Neural cell (in vitro differentiated cells): ENCODE results near the gene SEMA6A. TPM values are rescaled to one million over a fixed set of nuclear protein-coding genes. Genes with fewer than 3 reads are reported as not detected.

Experiments
- H2AFZ ChIP-seq: fragments of 200-600, 300-800 bp; sonication (generic), shearing (Covaris generic); 2 replicates; pipeline ENCODE4 v1.6.0; 2014; ENCODE audit warnings: low read depth, mild to moderate bottlenecking, antibody characterized with exemption, low read length, moderate library complexity
- H3F3A ChIP-seq: fragments of 200-600 bp; shearing (Covaris generic); 2 replicates; pipeline ENCODE4 v1.6.1; 2016; ENCODE audit warnings: mild to moderate bottlenecking, moderate library complexity, mixed read lengths, antibody characterized with exemption, low read length; ENCODE audit not compliant: insufficient read depth, poor library complexity, severe bottlenecking
- H3K27ac ChIP-seq: fragments of 200-600, 300-800 bp; sonication (generic), shearing (Covaris generic); 2 replicates; pipeline ENCODE4 v1.5.1; 2014; ENCODE audit warnings: mild to moderate bottlenecking, low read length, moderate library complexity
- H3K27me3 ChIP-seq: fragments of 300-800, 200-600 bp; sonication (generic), shearing (Covaris generic); 2 replicates; pipeline ENCODE4 v1.6.0; 2014; ENCODE audit warnings: mild to moderate bottlenecking, low read depth, low read length, moderate library complexity; ENCODE audit not compliant: insufficient read depth
- H3K36me3 ChIP-seq: fragments of 300-800, 200-600 bp; sonication (generic), shearing (Covaris generic); 2 replicates; pipeline ENCODE4 v1.5.1; 2014; ENCODE audit warnings: mild to moderate bottlenecking, antibody characterized with exemption, low read length, moderate library complexity; ENCODE audit not compliant: insufficient read depth
- H3K4me2 ChIP-seq: fragments of 300-800, 200-600 bp; sonication (generic), shearing (Covaris generic); 2 replicates; pipeline ENCODE4 v1.6.0; 2014; ENCODE audit warnings: mild to moderate bottlenecking, low read length
- H3K4me3 ChIP-seq: fragments of 300-800, 200-600 bp; sonication (generic), shearing (Covaris generic); 2 replicates; pipeline ENCODE4 v1.5.1; 2014; ENCODE audit warnings: mild to moderate bottlenecking, low read length, moderate library complexity
- H3K79me2 ChIP-seq: fragments of 200-600 bp; shearing (Covaris generic); replicated peaks from 2 replicates; pipeline ENCODE4 v1.6.0; 2014; ENCODE audit warnings: mild to moderate bottlenecking, low read length, moderate library complexity; ENCODE audit not compliant: insufficient read depth
- H3K9ac ChIP-seq: fragments of 300-800, 200-600 bp; sonication (generic), shearing (Covaris generic); 2 replicates; pipeline ENCODE4 v1.6.1; 2016; ENCODE audit warnings: mild to moderate bottlenecking, low read length, mixed read lengths
- H3K9me2 ChIP-seq: fragments of 200-600 bp; shearing (Covaris generic); 2 replicates; pipeline ENCODE4 v1.6.1; 2016; ENCODE audit warnings: mild to moderate bottlenecking, low read length, mixed read lengths; ENCODE audit not compliant: insufficient read depth
- H3K9me3 ChIP-seq: fragments of 200-600, 300-800 bp; sonication (generic), shearing (Covaris generic); 2 replicates; pipeline ENCODE4 v1.6.1; 2016; ENCODE audit warnings: mild to moderate bottlenecking, mixed run types, low read length, moderate library complexity, mixed read lengths
- H4K20me1 ChIP-seq: fragments of 200-600 bp; shearing (Covaris generic); 2 replicates; pipeline ENCODE4 v1.6.1; 2016; ENCODE audit warnings: mild to moderate bottlenecking, mixed run types; ENCODE audit not compliant: insufficient read depth
- EP300 ChIP-seq: fragments of 450-650 bp; conservative IDR thresholded peaks from 2 replicates; pipeline ENCODE4 v1.6.1; 2014; ENCODE audit warnings: antibody characterized with exemption, mild to moderate bottlenecking, moderate library complexity; ENCODE audit not compliant: poor library complexity, severe bottlenecking
- EZH2 ChIP-seq: fragments of 200-600, 300-800 bp; shearing (Covaris generic), sonication (generic); IDR thresholded peaks from 2 replicates; pipeline ENCODE4 v1.6.1; 2014; ENCODE audit warnings: antibody characterized with exemption, low read length, borderline replicate concordance, mild to moderate bottlenecking; ENCODE audit not compliant: insufficient read depth, poor library complexity, severe bottlenecking
- MXI1 ChIP-seq: fragments of 450-650 bp; conservative IDR thresholded peaks from 2 replicates; pipeline ENCODE4 v1.6.1; 2014; ENCODE audit warnings: antibody characterized with exemption, mild to moderate bottlenecking; ENCODE audit not compliant: poor library complexity, severe bottlenecking
- POLR2AphosphoS5 ChIP-seq: IDR thresholded peaks from 2 replicates; pipeline ENCODE4 v1.6.1; 2012
- RAD21 ChIP-seq: fragments of 450-650 bp; conservative IDR thresholded peaks from 2 replicates; pipeline ENCODE4 v1.6.1; 2014; ENCODE audit warnings: antibody characterized with exemption, mild to moderate bottlenecking, moderate library complexity
- SMC3 ChIP-seq: fragments of 450-650 bp; conservative IDR thresholded peaks from 2 replicates; pipeline ENCODE4 v1.6.1; 2014; ENCODE audit warnings: antibody characterized with exemption, mild to moderate bottlenecking, moderate library complexity; ENCODE audit not compliant: poor library complexity
- TAF1 ChIP-seq: IDR thresholded peaks from 2 replicates; pipeline ENCODE4 v1.6.1; 2012; ENCODE audit warnings: low read depth
- polyA plus RNA-seq: library from polyadenylated mRNA; depleted of rRNA; stranded (reverse); fragments of >200 nt; gene quantifications from 2 replicates; pipeline ENCODE4 v1.2.3, GENCODE V29; 2014
- TF ChIP-seq, protein P1 (sequence below): fragments of 450-650 bp; IDR thresholded peaks from 2 replicates; pipeline ENCODE4 v1.5.1; 2014; ENCODE audit warnings: antibody characterized with exemption, mild to moderate bottlenecking, moderate library complexity; ENCODE audit not compliant: poor library complexity, severe bottlenecking
- TF ChIP-seq, protein P2 (sequence below): IDR thresholded peaks from 2 replicates; pipeline ENCODE4 v1.6.1; 2012; ENCODE audit warnings: borderline replicate concordance

Gene SEMA6A
- polyA plus RNA-seq, 1 donor from 2014 or later: 6.5 TPM

DNA sequence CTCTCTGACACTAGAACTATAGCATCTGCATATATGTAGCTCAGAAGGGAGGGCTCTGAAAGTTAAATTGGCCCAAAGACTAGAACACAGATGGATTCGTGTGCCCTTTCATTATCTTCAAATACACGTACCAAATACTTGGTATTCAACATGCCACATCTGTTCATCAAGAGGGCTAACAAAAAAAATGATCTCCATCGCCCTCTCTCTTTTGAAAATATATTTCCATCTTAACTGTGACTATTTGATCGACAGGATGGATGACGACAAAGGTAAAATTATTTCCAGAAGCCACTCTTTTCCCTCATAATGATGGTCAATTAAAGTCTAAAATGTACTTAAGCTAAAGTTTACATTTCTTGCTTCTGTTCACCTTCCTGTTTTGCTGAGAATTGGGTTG, 77.0 kb downstream of the SEMA6A start:
- no peak overlapping the region for H2AFZ ChIP-seq
- H3K9me3 ChIP-seq: no peaks in the 10 kb centered on the region
- H3K36me3 ChIP-seq: no peaks in the 10 kb centered on the region
- H3K27ac ChIP-seq: no peak overlapping the region
- no peaks in the 10 kb centered on the region for H4K20me1 ChIP-seq
- H3K4me2 ChIP-seq: no peak overlapping the region
- H3F3A ChIP-seq: no peaks in the 10 kb centered on the region
- TF ChIP-seq, protein P1, sequence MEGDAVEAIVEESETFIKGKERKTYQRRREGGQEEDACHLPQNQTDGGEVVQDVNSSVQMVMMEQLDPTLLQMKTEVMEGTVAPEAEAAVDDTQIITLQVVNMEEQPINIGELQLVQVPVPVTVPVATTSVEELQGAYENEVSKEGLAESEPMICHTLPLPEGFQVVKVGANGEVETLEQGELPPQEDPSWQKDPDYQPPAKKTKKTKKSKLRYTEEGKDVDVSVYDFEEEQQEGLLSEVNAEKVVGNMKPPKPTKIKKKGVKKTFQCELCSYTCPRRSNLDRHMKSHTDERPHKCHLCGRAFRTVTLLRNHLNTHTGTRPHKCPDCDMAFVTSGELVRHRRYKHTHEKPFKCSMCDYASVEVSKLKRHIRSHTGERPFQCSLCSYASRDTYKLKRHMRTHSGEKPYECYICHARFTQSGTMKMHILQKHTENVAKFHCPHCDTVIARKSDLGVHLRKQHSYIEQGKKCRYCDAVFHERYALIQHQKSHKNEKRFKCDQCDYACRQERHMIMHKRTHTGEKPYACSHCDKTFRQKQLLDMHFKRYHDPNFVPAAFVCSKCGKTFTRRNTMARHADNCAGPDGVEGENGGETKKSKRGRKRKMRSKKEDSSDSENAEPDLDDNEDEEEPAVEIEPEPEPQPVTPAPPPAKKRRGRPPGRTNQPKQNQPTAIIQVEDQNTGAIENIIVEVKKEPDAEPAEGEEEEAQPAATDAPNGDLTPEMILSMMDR: peak; percentile 34
- TF ChIP-seq MXI1: no peak
- TF ChIP-seq SMC3: no peak
- TF ChIP-seq TAF1: no peak
- TF ChIP-seq RAD21: no peak
- no peak for TF ChIP-seq POLR2AphosphoS5
- TF ChIP-seq, protein P2, sequence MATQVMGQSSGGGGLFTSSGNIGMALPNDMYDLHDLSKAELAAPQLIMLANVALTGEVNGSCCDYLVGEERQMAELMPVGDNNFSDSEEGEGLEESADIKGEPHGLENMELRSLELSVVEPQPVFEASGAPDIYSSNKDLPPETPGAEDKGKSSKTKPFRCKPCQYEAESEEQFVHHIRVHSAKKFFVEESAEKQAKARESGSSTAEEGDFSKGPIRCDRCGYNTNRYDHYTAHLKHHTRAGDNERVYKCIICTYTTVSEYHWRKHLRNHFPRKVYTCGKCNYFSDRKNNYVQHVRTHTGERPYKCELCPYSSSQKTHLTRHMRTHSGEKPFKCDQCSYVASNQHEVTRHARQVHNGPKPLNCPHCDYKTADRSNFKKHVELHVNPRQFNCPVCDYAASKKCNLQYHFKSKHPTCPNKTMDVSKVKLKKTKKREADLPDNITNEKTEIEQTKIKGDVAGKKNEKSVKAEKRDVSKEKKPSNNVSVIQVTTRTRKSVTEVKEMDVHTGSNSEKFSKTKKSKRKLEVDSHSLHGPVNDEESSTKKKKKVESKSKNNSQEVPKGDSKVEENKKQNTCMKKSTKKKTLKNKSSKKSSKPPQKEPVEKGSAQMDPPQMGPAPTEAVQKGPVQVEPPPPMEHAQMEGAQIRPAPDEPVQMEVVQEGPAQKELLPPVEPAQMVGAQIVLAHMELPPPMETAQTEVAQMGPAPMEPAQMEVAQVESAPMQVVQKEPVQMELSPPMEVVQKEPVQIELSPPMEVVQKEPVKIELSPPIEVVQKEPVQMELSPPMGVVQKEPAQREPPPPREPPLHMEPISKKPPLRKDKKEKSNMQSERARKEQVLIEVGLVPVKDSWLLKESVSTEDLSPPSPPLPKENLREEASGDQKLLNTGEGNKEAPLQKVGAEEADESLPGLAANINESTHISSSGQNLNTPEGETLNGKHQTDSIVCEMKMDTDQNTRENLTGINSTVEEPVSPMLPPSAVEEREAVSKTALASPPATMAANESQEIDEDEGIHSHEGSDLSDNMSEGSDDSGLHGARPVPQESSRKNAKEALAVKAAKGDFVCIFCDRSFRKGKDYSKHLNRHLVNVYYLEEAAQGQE: no peak
- H3K27me3 ChIP-seq: no peaks in the 10 kb centered on the region
- H3K9ac ChIP-seq: no peak overlapping the region
- no peaks in the 10 kb centered on the region for H3K79me2 ChIP-seq
- no peaks in the 10 kb centered on the region for H3K9me2 ChIP-seq
- H3K4me3 ChIP-seq: no peak overlapping the region

DNA sequence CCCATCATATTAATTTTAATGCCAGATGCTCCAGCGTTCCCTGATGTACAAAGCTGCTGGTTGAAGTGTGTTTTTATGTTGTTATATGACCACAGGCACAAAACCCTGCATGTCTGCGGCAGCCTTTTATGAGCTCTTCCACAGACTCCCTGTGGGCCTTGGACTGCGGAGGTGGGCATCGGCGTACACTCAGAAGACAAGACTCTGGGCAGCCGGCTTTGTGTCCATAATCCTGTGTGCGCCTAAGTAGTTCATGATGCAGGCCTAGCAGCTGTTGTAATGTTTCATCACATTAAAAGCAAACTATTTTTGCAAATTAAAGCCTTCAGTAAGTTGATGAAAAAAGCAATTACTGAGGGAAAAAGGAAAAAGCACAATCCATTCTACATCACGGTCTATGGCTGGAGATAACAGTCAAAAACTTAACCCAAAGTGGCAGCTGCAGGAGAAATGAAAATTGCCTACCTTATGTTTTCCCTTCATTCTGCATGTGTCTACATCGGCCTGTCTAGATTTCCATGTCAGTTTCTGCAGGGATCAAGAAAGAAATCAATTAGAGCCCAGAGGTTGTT, 78.8 kb downstream of the SEMA6A start:
- H3K4me2 ChIP-seq: no peak overlapping the region
- no peaks in the 10 kb centered on the region for H3K27me3 ChIP-seq
- no peak overlapping the region for H2AFZ ChIP-seq
- H3K9me2 ChIP-seq: no peaks in the 10 kb centered on the region
- no peaks in the 10 kb centered on the region for H3K9me3 ChIP-seq
- no peaks in the 10 kb centered on the region for H3K36me3 ChIP-seq
- H3K4me3 ChIP-seq: no peak overlapping the region
- H4K20me1 ChIP-seq: no peaks in the 10 kb centered on the region
- H3K9ac ChIP-seq: no peak overlapping the region
- TF ChIP-seq, protein P2: no peak
- TF ChIP-seq SMC3: no peak
- no peak for TF ChIP-seq RAD21
- TF ChIP-seq EP300: no peak
- TF ChIP-seq MXI1: no peak
- TF ChIP-seq, protein P1: no peak
- no peak for TF ChIP-seq TAF1
- TF ChIP-seq POLR2AphosphoS5: no peak
- no peak for TF ChIP-seq EZH2
- no peak overlapping the region for H3K27ac ChIP-seq
- no peaks in the 10 kb centered on the region for H3F3A ChIP-seq
- no peaks in the 10 kb centered on the region for H3K79me2 ChIP-seq
